SK-N-MC (cell line): Measurements from ENCODE around the gene FUBP3.
"Not testable (repeated sequence)": the region's sequence is repeated elsewhere in the genome, so short reads cannot be mapped to it uniquely, and the experiment has no call there.

ENCODE experiments used
- DNase-seq: peaks from one replicate; pipeline ENCODE4 v3.0.0-alpha.2; 2011; ENCODE audit warnings: low read depth, low spot score
- H3K27ac ChIP-seq: fragments of 200-600 bp; sonication (generic); 2 replicates; pipeline ENCODE4 v1.5.1; 2016; ENCODE audit warnings: mixed run types
- H3K36me3 ChIP-seq: fragments of 200-600 bp; sonication (generic); 2 replicates; pipeline ENCODE4 v1.6.1; 2017; ENCODE audit warnings: antibody characterized with exemption, low read length, mixed read lengths; ENCODE audit not compliant: insufficient read depth
- H3K4me3 ChIP-seq: fragments of 200-600 bp; sonication (generic); 2 replicates; pipeline ENCODE4 v1.5.1; 2016
- H3K9ac ChIP-seq: fragments of 200-600 bp; sonication (generic); 2 replicates; pipeline ENCODE4 v1.8.0; 2017; ENCODE audit warnings: mixed run types, mixed read lengths; ENCODE audit not compliant: insufficient read length
- H3K9me3 ChIP-seq: fragments of 200-600 bp; sonication (generic); 2 replicates; pipeline ENCODE4 v1.6.1; 2017; ENCODE audit warnings: low read depth, mild to moderate bottlenecking, antibody characterized with exemption, low read length, moderate library complexity, mixed read lengths
- EZH2 ChIP-seq: fragments of 200-600 bp; sonication (generic); IDR thresholded peaks from one replicate; pipeline ENCODE4 v1.6.1; 2017; ENCODE audit warnings: antibody characterized with exemption
- FOXP2 ChIP-seq: optimal IDR thresholded peaks from 2 replicates; pipeline ENCODE3; 2011; ENCODE audit warnings: mild to moderate bottlenecking, moderate library complexity; ENCODE audit not compliant: insufficient read depth; ENCODE audit errors: extremely low read length, control extremely low read depth
- POLR2AphosphoS5 ChIP-seq: IDR thresholded peaks from 2 replicates; pipeline ENCODE4 v1.6.1; 2012; ENCODE audit warnings: mild to moderate bottlenecking, low read depth, low read length, borderline replicate concordance

Gene FUBP3

GRCh38 chr9:130549093-130549735 lies 30.2 kb upstream of the FUBP3 start:
- Histone ChIP-seq H3K36me3 (no peaks in the 10 kb centered on the region), H3K27ac (no peak overlapping the region), H3K4me3 (no peak overlapping the region), H3K9me3 (no peaks in the 10 kb centered on the region), H3K9ac (no peak overlapping the region)
- TF ChIP-seq EZH2: no peak
- no peak for TF ChIP-seq FOXP2
- no peak for DNase-seq

- no peak for TF ChIP-seq POLR2AphosphoS5
- no peak for TF ChIP-seq FOXP2
- no peak for TF ChIP-seq EZH2
- Histone ChIP-seq H3K9ac (no peak overlapping the region), H3K36me3 (no peaks in the 10 kb centered on the region), H3K4me3 (no peak overlapping the region), H3K27ac (no peak overlapping the region), H3K9me3 (no peaks in the 10 kb centered on the region)
- no peak for DNase-seq
Observed at GRCh38 chr9:130554606-130555005, 24.8 kb upstream of the FUBP3 start.

- DNase-seq: no peak
- H3K9me3 ChIP-seq: no peaks in the 10 kb centered on the region
Observed at GRCh38 chr9:130555061-130555460, 24.3 kb upstream of the FUBP3 start.

GRCh38 chr9:130555968-130556367 lies 23.4 kb upstream of the FUBP3 start:
- no peaks in the 10 kb centered on the region for H3K9me3 ChIP-seq
- no peak overlapping the region for H3K27ac ChIP-seq
- H3K4me3 ChIP-seq: no peak overlapping the region
- no peak for DNase-seq
- TF ChIP-seq FOXP2 (no peak), EZH2 (no peak), POLR2AphosphoS5 (no peak)
- H3K36me3 ChIP-seq: no peaks in the 10 kb centered on the region
- no peak overlapping the region for H3K9ac ChIP-seq

More at GRCh38 chr9:130555061-130555460, 24.3 kb upstream of the FUBP3 start:
- H3K9ac ChIP-seq: no peak overlapping the region
- no peak overlapping the region for H3K27ac ChIP-seq
- no peaks in the 10 kb centered on the region for H3K36me3 ChIP-seq
- TF ChIP-seq POLR2AphosphoS5 (no peak), FOXP2 (no peak), EZH2 (no peak)
- no peak overlapping the region for H3K4me3 ChIP-seq

GRCh38 chr9:130556396-130557076 lies 22.8 kb upstream of the FUBP3 start:
- TF ChIP-seq POLR2AphosphoS5: no peak
- TF ChIP-seq FOXP2: no peak
- TF ChIP-seq EZH2: no peak
- no peak overlapping the region for H3K27ac ChIP-seq
- no peaks in the 10 kb centered on the region for H3K36me3 ChIP-seq
- H3K4me3 ChIP-seq: no peak overlapping the region
- H3K9ac ChIP-seq: no peak overlapping the region
- H3K9me3 ChIP-seq: no peaks in the 10 kb centered on the region
- no peak for DNase-seq

- Histone ChIP-seq H3K27ac (no peak overlapping the region), H3K4me3 (no peak overlapping the region), H3K36me3 (no peaks in the 10 kb centered on the region), H3K9me3 (no peaks in the 10 kb centered on the region), H3K9ac (no peak overlapping the region)
- DNase-seq: no peak
- TF ChIP-seq FOXP2 (no peak), EZH2 (no peak), POLR2AphosphoS5 (no peak)
Observed at GRCh38 chr9:130557077-130557468, 22.3 kb upstream of the FUBP3 start.

- Histone ChIP-seq H3K36me3 (no peaks in the 10 kb centered on the region), H3K9ac (no peak overlapping the region), H3K9me3 (no peaks in the 10 kb centered on the region), H3K27ac (no peak overlapping the region), H3K4me3 (no peak overlapping the region)
- TF ChIP-seq POLR2AphosphoS5: no peak
- TF ChIP-seq EZH2: no peak
- DNase-seq: no peak
Observed at GRCh38 chr9:130561056-130561455, 18.3 kb upstream of the FUBP3 start.

GRCh38 chr9:130562525-130562924 lies 16.9 kb upstream of the FUBP3 start:
- H3K9ac ChIP-seq, H3K9me3 ChIP-seq, H3K4me3 ChIP-seq, H3K36me3 ChIP-seq, DNase-seq, H3K27ac ChIP-seq: not testable (repeated sequence)

- Histone ChIP-seq H3K4me3 (no peak overlapping the region), H3K9ac (no peak overlapping the region), H3K36me3 (no peaks in the 10 kb centered on the region), H3K9me3 (no peaks in the 10 kb centered on the region), H3K27ac (no peak overlapping the region)
- TF ChIP-seq POLR2AphosphoS5: no peak
- TF ChIP-seq FOXP2: no peak
- DNase-seq: no peak
Observed at GRCh38 chr9:130563797-130564196, 15.6 kb upstream of the FUBP3 start.
